ENCODE results near the gene INTS15.

DNA sequence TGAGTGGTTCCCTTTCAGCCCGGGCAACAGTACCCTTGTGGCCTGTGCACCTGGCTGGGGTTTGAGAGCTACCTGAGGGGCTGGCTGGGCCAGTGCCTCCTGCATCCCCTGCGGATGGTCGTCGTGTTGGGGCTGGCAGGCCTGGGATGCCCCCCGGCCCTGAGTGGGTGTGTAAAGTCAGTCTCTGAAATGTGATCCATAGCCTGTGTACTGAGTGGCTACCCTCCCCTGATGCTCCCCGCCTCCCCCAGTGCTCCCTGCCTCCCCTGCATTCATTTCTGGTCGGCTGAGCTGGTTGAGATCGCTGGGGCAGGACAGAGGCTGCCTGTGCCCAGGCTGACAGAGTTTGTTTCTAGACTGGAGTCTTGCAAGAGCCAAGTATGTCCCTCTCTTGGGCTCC lies 56.6 kb downstream of the INTS15 start:
- TF ChIP-seq, protein P1, sequence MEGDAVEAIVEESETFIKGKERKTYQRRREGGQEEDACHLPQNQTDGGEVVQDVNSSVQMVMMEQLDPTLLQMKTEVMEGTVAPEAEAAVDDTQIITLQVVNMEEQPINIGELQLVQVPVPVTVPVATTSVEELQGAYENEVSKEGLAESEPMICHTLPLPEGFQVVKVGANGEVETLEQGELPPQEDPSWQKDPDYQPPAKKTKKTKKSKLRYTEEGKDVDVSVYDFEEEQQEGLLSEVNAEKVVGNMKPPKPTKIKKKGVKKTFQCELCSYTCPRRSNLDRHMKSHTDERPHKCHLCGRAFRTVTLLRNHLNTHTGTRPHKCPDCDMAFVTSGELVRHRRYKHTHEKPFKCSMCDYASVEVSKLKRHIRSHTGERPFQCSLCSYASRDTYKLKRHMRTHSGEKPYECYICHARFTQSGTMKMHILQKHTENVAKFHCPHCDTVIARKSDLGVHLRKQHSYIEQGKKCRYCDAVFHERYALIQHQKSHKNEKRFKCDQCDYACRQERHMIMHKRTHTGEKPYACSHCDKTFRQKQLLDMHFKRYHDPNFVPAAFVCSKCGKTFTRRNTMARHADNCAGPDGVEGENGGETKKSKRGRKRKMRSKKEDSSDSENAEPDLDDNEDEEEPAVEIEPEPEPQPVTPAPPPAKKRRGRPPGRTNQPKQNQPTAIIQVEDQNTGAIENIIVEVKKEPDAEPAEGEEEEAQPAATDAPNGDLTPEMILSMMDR (IDR thresholded peaks at IDR 0.05; ENCODE audit: insufficient read depth, low read length) = no peak
- TF ChIP-seq, protein P2, sequence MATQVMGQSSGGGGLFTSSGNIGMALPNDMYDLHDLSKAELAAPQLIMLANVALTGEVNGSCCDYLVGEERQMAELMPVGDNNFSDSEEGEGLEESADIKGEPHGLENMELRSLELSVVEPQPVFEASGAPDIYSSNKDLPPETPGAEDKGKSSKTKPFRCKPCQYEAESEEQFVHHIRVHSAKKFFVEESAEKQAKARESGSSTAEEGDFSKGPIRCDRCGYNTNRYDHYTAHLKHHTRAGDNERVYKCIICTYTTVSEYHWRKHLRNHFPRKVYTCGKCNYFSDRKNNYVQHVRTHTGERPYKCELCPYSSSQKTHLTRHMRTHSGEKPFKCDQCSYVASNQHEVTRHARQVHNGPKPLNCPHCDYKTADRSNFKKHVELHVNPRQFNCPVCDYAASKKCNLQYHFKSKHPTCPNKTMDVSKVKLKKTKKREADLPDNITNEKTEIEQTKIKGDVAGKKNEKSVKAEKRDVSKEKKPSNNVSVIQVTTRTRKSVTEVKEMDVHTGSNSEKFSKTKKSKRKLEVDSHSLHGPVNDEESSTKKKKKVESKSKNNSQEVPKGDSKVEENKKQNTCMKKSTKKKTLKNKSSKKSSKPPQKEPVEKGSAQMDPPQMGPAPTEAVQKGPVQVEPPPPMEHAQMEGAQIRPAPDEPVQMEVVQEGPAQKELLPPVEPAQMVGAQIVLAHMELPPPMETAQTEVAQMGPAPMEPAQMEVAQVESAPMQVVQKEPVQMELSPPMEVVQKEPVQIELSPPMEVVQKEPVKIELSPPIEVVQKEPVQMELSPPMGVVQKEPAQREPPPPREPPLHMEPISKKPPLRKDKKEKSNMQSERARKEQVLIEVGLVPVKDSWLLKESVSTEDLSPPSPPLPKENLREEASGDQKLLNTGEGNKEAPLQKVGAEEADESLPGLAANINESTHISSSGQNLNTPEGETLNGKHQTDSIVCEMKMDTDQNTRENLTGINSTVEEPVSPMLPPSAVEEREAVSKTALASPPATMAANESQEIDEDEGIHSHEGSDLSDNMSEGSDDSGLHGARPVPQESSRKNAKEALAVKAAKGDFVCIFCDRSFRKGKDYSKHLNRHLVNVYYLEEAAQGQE (IDR thresholded peaks at IDR 0.05; ENCODE audit: insufficient replicate concordance, low read depth) = no peak
- no peak; the same call in 1 of the 2 replicates for TF ChIP-seq POLR2AphosphoS5 (IDR thresholded peaks at IDR 0.05; ENCODE audit: low read depth)
- no peak for TF ChIP-seq SPI1 (IDR thresholded peaks at IDR 0.05; ENCODE audit: borderline replicate concordance, low read depth)
- TF ChIP-seq GABPA (IDR thresholded peaks at IDR 0.05; ENCODE audit: low read depth) = no peak

Data from HL-60 (cell line).